ENCODE data around the gene KCTD13.

DNA sequence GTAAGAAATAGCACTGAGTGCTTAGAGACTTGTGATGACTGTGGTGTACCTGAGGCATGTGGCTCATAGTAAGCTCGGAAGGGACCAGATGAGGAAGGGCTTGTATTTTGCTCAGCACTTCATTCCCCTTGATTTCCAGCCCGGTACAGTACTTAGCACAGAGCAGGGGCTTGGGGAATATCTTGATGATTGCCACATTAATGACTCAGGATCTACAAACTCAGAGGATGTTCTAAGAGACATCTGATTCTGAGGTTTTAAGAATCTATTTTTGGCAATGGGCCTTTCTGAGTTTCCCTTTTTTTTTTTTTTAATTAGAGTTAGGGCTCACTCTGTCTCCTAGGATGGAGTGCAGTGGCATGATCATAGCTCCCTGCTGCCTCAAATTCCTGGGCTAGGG, 16.6 kb downstream of the KCTD13 start:
- TF ChIP-seq, protein P1, sequence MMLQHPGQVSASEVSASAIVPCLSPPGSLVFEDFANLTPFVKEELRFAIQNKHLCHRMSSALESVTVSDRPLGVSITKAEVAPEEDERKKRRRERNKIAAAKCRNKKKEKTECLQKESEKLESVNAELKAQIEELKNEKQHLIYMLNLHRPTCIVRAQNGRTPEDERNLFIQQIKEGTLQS (CRISPR knock-in tag; conservative IDR thresholded peaks at IDR 0.05): no peak
- TF ChIP-seq ZNF263 (CRISPR knock-in tag; IDR thresholded peaks at IDR 0.05; ENCODE audit: low read depth) (no peak), ETV6 (CRISPR knock-in tag; IDR thresholded peaks at IDR 0.05) (no peak), TCF7 (CRISPR knock-in tag; IDR thresholded peaks at IDR 0.05; ENCODE audit: low read depth) (no peak), ESRRA (CRISPR knock-in tag; IDR thresholded peaks at IDR 0.05; ENCODE audit: borderline replicate concordance) (no peak), FOXP1 (CRISPR knock-in tag; IDR thresholded peaks at IDR 0.05; ENCODE audit: borderline replicate concordance) (no peak), NFE2L1 (CRISPR knock-in tag; IDR thresholded peaks at IDR 0.05) (no peak)
- TF ChIP-seq, protein P2, sequence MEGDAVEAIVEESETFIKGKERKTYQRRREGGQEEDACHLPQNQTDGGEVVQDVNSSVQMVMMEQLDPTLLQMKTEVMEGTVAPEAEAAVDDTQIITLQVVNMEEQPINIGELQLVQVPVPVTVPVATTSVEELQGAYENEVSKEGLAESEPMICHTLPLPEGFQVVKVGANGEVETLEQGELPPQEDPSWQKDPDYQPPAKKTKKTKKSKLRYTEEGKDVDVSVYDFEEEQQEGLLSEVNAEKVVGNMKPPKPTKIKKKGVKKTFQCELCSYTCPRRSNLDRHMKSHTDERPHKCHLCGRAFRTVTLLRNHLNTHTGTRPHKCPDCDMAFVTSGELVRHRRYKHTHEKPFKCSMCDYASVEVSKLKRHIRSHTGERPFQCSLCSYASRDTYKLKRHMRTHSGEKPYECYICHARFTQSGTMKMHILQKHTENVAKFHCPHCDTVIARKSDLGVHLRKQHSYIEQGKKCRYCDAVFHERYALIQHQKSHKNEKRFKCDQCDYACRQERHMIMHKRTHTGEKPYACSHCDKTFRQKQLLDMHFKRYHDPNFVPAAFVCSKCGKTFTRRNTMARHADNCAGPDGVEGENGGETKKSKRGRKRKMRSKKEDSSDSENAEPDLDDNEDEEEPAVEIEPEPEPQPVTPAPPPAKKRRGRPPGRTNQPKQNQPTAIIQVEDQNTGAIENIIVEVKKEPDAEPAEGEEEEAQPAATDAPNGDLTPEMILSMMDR (IDR thresholded peaks at IDR 0.05): no peak
- TF ChIP-seq, protein P3, sequence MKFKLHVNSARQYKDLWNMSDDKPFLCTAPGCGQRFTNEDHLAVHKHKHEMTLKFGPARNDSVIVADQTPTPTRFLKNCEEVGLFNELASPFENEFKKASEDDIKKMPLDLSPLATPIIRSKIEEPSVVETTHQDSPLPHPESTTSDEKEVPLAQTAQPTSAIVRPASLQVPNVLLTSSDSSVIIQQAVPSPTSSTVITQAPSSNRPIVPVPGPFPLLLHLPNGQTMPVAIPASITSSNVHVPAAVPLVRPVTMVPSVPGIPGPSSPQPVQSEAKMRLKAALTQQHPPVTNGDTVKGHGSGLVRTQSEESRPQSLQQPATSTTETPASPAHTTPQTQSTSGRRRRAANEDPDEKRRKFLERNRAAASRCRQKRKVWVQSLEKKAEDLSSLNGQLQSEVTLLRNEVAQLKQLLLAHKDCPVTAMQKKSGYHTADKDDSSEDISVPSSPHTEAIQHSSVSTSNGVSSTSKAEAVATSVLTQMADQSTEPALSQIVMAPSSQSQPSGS (CRISPR knock-in tag; IDR thresholded peaks at IDR 0.05; ENCODE audit: borderline replicate concordance, low read depth): no peak

All from WTC11 (cell line).